TTC549 (cell line): ENCODE data around the gene PKMYT1.
A peak's percentile ranks its signal among the peaks of the same experiment; 100 is the strongest.

Experiments
- FAIRE-seq: peaks from 2 replicates; lab custom pipeline; 2012; peaks lifted over from hg19 to GRCh38; lab: Jason Lieb, UNC

The PKMYT1 gene

DNA sequence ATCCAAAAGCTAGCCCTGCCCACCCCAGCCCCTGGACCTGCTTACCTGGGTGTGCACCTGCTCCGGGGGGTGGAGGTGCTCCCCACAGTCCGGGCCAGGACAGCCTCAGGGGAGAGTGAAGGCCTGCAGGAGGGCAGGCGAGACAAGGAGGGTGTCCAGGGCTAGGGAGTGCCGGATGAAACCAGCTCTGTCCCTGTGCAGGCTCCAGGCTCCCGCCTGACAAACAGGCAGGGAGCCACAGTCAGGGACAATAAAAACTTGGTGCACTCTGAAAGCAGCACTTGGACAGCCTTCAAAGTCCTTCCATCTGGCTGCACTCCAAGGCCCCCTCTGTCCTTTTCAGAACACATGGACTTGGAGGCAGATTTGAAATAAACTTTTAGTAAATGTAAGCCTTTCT is 7.2 kb downstream of the PKMYT1 start:
- FAIRE-seq, result no peak

DNA sequence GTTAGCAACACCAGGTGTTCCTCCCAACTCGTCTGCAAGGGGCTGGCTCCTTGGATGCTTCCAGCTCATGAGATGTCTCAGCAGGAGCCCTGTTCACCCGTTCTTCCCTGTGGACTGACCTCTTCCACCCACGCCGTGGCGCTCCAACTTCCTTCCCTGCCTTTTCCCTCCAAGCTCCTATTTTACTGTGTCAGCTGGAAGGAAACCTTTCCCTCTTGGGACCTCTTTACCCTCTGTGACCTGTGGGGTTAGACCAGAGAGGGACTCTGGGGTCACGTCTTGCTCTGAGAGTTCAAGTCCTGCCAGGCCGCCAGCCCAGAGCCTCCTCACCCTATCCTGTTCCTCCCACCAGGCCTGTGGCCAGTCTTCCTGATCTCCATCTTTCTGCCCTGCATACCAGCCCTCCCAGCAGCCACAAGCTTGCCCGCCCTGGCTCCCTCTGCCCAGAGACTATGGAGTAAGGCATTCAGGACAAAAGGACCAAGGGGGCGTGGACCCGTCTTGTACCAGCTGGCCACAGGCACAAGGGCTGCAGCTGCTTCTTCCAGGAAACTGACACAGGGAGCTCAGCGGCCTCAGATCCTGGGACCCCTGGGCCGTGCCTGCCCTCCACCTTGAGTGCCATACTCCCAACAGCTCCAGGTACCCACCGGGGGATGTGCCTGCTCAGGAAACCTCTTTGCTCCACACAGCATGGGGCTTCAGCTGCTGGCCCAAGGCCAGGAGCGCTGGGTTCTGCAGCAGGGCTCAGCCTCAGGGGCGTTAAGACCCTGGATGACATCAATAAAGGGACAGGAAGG is 8.1 kb downstream of the PKMYT1 start:
- no peak for FAIRE-seq

DNA sequence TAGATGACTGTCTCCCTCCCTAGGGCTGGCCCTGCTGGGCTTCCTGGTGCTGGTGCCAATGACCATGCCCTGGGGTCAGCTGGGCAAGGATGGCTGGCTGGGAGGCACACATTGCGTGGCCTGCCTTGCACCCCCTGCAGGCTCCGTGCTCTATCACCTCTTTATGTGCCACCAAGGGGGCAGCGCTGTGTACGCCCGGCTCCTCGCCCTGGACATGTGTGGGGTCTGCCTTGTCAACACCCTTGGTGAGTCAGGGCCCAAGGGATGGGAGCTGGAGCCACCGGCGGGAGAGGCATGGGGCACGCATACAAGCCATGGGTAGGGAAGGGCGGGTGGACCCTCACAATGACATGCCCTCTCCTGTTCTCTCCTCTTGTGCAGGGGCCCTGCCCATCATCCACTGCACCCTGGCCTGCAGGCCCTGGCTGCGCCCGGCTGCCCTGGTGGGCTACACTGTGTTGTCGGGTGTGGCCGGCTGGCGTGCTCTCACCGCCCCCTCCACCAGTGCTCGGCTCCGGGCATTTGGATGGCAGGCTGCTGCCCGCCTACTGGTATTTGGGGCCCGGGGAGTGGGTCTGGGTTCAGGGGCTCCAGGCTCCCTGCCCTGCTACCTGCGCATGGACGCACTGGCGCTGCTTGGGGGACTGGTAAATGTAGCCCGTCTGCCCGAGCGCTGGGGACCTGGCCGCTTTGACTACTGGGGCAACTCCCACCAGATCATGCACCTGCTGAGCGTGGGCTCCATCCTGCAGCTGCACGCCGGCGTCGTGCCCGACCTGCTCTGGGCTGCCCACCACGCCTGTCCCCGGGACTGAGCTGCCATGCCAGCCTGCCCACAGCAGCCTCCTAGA is 8.9 kb downstream of the PKMYT1 start:
- no peak for FAIRE-seq

DNA sequence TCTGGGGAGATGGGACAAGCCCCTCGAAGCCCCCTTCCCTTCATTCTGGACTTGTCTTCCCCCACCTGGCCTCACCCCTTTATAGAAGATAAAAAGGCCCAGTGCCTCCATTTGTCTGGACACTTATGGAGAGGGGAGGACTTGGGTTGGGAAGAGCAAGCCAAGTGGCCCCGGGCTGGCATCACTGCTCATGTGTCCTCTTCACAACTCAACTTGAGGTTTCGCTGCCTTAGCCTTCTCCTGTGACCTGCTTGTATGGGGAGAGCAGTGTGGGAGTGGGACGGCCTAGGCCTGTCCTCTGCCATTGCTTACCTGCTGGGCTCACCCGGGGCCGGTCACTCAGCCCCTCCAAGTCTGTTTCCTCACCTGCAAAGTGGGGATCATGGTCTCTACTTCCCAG is 9.7 kb downstream of the PKMYT1 start:
- no peak for FAIRE-seq

DNA sequence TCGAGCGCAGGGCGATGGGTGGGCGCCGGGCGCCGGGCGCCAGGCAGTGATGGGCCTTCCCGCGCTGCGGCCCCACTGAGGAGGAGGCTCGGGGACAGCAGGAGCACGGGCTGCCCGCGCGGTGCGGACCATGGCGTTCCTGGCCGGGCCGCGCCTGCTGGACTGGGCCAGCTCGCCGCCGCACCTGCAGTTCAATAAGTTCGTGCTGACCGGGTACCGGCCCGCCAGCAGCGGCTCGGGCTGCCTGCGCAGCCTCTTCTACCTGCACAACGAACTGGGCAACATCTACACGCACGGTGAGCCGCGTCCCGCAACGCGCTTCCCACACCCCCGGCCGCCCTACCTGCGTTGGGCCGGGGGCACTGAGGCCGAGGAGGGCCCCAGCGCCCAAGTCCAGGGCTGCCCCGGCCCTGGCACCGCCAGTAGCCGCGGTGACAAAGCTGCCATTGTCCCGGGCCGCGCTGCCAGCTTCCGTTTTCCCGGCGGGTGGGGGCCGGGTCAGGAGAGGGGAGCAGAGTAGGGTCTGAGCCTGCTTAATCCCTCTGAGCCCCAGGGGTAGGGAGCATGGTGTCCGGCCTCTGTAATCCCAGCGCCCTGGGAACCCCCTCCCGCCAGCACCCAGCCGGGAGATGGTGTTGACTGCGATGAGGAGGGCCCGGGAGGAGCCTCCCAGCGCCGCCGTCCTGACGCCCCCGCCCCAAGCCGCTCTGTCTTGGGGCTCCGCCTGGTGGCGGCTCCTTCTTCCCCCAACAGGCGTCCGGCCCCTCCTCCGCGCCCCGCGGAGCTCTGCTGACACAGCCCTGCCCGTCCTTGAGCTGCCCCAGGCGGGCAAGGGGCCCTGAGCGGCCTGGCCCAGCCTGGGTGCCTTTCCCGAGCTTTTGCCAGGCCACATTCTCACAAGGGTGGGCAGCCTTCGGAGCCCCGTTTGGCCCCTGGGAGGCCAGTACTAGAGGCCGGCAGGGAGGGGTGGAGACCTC is 10.4 kb downstream of the PKMYT1 start:
- no peak for FAIRE-seq

DNA sequence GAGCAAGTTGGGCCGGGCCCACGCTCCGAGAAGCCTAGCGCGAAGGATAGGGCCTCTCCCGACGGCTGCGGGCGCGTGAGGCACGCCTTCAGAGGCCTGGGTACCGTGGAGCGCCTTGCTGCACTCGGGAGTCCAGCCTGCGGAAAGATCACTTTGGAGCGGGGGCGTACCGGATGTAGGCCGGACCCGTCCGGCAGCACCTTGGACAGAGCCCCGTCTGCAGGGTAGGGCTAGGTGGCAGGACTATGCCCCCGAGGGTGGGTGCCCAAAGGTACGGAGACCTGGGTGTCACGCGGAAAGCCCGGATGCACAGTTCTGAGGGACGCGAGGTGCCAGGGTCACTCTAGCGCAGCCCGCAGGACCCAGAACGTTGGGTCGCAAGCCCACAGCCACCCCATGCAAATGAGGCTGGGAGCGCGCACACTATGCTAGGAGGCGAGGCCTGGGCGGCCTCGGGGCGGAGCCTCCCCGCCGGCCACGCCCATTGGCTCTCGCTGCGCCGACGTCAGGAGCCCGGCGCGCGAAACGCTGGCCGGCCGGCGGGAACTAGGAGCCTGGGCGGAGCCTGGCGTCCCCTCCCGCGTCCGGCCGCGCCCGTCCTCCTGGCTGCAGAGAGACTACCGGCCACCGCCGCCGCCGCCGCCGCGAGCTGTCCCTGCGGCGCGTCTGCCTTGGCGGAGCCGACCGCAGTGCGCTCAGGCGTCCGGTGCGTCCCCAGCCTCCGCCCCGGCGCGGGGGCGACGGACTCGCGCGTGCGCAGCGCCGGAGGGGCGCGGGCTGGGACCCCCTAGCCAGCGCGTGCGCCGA is 11.3 kb downstream of the PKMYT1 start, which contains the start of gene PAQR4:
Gene PAQR4, plus strand, starts transcription at position 611 of the 807 bp plus-strand sequence. CDS start 327 bp downstream, outside the sequence.
- FAIRE-seq, result no peak

DNA sequence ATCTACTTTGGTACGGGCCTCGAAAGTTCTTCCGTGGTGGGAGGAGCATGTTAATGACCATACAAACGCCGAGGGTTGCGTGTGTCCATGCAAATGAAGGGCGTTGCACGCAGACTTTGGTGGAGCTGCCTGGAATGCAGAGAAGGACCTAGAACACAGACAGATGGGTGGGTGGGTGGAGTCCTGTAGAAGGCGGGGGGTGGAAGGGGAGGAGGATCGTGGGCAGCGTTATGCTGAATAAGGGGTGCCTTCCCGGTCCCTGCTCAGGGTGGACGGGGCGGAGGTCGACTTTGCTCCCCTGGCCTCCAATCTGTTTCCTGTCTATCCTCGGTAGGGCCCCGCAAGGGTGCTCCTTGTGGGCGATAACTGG is 11.9 kb downstream of the PKMYT1 start:
- FAIRE-seq, result no peak

DNA sequence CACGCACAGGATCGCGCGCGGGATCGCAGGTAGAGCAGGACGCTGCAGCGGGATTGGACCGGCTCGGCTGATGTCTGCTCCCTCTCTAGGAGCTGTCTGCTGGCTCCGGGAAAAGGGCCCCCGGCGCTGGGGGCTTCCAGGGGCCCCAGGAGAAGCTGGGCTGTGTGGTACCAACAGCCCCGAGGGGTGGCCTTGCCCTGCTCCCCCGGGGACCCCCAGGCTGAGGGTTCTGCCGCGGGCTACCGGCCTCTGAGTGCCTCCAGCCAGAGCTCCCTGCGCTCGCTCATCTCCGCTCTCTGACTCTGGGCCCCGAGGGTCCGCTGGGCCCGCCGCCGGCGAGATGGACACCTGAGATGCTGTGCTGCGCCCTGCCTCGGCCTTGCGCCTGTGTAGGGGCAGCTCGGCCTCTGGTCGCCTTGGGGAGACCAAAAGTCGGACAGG is 12.5 kb downstream of the PKMYT1 start:
- FAIRE-seq, result no peak

DNA sequence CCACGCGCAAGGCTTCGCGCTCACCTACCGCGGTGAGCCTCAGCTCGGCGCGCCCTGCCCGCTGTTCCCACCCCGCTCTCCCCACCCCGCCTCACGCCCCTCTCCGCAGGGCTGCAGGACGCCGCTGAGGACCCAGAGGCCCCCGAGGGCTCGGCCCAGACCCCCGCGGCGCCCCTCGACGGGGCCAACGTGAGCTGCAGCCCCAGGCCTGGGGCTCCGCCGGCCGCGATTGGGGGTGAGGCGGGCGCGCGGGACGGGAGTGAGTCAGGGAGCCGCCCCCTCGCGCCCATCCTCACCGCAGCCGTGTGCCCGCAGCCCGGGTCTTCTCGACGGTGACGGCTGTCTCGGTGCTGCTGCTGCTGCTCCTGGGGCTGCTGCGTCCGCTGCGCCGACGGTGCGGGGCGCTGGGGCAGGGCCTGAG is 13.0 kb downstream of the PKMYT1 start:
- no peak for FAIRE-seq

DNA sequence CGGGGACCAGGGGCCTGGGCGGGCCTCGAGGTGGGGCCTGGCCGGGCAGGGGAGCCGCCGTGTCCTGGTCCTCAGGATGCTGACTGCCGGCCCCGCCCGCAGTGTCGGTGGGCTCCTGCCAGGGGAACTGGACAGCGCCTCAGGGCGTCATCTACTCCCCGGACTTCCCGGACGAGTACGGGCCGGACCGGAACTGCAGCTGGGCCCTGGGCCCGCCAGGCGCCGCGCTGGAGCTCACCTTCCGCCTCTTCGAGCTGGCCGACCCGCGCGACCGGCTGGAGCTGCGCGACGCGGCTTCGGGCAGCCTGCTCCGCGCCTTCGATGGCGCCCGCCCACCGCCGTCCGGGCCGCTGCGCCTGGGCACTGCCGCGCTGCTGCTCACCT is 13.4 kb downstream of the PKMYT1 start:
- no peak for FAIRE-seq

DNA sequence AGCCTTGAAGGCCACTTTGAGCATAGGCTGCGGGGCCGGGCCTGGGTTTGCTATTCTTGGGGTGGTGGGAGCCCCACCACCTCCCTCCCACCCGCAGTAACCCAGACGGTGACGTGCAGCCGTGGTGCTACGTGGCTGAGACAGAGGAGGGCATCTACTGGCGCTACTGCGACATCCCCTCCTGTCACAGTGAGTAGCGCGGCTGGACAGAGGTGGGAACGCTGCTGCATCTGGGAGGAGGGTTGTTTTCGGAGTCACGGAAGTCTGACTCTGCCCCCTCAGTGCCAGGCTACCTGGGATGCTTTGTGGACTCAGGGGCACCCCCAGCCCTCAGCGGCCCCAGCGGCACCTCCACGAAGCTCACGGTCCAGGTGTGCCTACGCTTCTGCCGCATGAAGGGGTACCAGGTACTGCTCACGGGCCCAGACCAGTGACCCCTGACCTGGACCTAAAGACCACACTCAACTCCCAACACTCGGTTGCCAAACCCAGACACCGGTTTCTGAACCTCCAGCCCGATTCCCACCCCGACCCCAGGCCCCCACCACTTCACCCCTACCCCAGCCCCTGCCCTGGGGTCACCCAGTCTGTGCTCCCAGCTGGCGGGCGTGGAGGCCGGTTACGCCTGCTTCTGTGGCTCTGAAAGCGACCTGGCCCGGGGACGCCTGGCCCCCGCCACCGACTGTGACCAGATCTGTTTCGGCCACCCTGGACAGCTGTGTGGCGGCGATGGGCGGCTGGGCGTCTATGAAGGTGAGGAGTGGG is 14.0 kb downstream of the PKMYT1 start:
- FAIRE-seq, result no peak

DNA sequence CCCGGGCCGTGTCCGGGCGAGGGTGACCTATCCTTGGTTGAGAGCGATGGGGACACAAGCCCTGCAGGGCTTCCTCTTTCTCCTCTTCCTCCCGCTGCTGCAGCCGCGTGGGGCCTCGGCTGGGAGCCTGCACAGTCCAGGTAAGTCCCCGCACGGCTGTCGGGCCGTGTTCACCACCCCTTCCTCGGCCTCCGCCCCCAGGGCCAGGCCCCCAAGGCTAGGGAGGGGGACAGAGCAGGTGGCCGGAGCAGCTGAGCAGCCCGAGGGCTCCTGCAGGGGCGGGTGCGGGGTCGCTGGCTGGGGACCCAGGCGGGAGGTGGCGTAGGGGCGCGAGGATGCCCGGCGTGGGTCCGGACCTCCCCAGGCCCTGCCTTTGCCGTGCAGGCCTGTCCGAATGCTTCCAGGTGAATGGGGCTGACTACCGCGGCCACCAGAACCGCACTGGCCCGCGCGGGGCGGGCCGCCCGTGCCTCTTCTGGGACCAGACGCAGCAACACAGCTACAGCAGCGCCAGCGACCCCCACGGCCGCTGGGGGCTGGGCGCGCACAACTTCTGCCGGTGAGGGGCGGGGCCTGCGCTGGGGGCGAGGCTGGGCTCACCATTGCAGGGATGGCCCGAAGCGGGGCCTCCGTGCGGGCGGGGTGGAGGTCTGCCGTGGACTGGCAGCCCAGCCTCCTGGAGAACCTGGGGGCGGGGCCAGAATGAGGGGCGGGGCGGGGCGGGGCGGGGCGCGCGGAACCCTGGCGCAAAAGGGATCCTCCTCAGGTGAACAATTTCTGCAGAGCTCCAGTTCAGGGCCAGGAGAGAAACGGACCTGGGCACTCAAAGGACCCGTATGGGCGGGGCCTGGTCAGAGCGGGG is 15.5 kb downstream of the PKMYT1 start:
- no peak for FAIRE-seq

DNA sequence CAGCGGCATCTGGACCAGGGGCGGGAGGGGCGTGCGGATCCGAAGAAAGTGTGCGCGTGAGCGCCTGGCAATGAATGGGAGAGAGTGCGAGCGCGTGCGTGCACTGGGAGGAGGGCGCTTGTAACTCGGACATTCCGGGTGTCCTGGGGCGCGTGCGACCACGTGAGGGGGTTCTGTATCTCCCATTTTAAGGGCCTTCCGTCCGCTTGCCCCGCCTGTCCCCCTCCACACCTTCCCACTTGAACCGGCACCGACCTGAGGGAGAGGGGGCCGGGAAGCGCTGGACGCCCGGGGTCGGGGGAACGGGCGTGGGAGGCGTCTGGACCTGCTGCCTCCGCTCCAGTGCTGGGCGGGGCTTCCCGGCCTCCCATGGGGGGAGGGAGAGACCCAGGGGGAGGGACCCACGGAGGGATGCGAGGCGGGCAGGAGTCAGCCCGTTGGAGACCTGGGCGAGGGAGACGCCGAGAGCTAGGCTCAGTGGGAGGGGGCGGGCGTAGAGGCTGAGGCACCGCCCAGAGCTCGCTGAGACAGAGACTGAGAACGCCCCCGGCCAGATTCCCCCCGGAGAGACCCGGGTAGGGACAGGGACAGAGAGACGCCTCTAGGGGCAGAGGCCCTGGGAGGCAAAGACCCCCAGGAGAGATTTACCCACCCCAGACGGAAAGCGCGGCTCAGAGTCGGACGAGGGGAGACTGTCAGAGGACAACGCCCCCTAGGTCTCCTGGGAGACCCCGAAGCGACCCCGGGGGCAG is 16.3 kb downstream of the PKMYT1 start, which contains the start of gene KREMEN2:
Gene KREMEN2, plus strand, starts transcription at position 553 of the 752 bp plus-strand sequence. CDS start 246 bp downstream, outside the sequence.
- peak; percentile 5 for FAIRE-seq

DNA sequence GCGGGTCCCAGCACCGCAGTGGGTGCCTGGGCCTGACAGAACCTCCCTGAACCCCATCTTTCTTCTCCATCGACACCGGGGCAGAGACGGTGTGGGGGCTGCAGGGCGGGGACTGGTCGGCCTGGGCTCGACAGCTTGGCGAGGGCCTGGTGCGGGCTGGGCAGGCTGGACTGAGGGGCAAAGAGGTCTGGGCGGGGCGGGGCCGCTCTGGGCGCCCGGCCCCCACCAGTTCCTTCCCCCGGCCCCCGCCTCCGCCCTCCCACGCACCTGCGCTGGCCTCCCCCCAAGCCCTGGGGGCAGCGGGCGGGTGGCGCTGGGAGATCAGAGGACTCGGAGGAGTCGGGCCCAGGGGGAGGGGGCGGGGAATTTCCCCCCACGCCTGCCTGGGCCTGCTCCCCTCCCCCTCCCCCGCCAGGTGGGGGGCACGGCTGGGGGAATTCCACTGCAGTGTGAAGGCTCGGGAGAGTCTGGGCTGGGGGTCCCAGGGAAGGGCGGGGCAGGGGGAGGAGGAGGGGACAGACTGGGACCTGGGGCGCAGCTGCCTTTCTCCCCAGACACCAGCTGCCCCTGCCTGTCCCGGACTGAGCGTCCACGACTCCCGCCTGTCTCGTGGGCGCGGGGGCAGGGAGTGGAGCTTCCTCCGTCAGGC is 17.0 kb downstream of the PKMYT1 start:
- no peak for FAIRE-seq

DNA sequence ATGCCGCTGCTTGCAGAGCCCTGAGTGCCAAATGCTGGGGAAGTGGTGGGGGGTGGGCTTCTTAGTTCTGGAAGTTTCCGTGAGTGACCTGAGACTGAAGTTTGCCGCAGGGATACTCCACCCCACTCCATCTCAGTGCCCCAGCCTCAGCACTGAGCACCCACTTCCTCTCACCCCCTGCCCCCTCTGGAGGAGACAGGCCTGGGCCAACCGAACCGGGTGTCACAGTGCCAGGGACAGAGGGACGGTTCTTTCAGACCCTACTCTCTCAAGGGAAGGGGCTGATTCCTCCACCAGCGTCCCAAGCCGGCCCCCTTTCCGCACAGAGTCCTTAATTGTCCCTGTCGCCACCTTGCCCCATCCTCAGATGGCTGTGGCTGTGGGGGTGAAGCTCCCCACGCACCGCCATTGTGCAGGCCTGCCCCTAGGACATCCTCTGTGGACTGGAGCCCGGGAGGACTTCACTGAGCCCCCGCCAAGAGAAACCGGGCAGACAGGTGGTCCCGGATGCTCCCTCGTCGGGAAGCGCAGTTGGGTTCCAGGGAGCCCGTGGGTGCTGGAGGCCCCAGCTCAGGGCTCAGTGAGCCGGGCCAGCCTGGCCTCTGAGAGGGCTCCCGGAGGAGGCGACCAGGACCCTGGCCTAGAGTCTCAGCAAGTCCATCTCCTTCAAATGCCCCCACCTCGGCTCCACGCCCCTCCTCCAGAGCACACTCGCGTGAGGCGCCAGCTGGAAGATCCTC is 17.7 kb downstream of the PKMYT1 start:
- FAIRE-seq, result no peak

DNA sequence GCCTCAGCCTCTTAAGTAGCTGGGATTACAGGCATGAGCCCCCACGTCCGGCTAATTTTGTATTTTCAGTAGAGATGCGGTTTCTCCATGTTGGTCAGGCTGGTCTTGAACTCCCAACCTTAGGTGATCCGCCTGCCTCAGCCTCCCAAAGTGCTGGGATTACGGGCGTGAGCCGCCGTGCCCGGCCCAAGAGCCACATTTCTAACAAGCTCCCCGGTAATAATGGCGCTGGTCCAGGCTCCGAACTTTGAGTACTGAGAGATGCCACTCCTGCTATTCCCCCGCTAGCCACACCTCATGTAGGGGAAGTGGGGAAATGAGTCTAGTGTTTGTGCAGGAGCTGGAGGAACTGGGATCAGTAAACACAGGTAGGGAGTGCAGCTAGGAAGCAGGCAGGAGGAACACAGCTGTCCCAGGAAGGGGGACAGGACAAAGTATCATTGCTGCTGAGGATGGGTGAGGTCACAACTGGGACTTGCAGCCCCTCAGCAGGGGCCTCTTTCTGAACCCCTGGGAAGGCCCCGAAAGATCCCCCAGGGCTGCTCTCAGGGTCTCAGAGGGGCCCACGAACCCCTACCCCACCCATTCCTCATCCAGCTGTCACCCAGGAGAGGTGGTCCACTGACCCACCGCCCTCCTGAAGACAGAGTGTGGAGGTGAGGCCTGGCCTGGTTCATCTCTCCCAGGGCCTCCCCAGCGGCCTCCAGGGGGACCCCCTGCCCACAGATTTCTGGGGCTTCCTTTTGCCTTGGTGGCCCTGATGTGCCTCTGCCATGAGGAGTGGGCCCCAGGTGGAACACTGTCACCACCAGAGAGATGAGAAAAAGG is 19.8 kb downstream of the PKMYT1 start:
- no peak for FAIRE-seq
